ENCODE measurements around the gene TSC22D4.
"Not testable (repeated sequence)": the region's sequence is repeated elsewhere in the genome, so short reads cannot be mapped to it uniquely, and the experiment has no call there.

TSC22D4 gene

DNA sequence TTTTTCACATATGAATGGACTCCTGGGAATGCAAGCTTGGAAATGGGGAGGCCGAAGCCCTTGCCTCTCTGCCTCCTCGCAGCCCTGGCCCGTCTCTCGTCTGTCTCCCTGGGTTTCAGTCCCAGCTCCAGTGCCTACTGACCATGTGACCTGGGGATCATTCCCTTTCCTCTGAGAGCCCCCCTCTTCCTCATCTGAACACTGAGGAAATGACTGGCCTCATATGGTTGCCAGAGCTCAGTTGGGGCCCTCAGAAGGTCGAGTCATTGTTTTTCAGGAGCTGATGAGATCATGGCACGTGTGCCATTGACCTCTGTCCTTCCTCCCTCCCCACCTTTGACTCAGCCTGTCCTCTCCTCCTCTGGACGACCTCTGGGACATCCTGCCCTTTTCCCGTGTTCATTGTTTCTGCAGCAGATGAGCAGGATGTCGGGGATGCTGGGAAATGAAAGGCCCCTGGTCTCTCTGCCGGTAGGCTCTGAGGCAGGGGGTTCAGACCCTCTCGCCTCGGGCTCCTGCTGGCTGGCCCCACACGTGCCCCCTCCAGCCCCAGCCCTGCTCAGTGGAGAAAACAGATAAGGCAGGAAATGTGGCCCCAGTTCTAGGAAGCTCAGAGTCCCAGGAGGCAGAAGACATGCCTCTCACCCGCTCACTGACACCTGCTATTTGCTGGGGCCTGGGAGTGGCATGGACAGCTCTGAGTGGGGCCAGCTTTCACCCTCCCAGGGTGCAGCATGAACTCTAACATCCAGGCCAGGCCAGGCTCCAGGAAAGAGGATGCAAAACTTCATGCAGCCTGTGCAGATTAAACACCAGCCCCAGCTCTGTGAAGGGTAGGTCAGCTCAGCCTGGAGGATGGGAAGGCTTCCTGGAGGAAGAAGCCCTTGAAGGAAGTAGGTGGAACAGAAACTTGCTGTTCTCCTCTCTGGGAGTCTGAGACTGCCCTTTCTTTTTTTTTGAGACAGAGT is 34.4 kb downstream of the TSC22D4 start:
- H3K27me3 Mint-ChIP-seq = no peaks in the 10 kb centered on the region
- H3K36me3 Mint-ChIP-seq = no peaks in the 10 kb centered on the region
- H3K27ac Mint-ChIP-seq = no peak overlapping the region
- H3K4me3 Mint-ChIP-seq = no peak overlapping the region
- no peaks in the 10 kb centered on the region for H3K9me3 Mint-ChIP-seq
- peaks cover 12% of the 10 kb centered on the region for H3K4me1 Mint-ChIP-seq

DNA sequence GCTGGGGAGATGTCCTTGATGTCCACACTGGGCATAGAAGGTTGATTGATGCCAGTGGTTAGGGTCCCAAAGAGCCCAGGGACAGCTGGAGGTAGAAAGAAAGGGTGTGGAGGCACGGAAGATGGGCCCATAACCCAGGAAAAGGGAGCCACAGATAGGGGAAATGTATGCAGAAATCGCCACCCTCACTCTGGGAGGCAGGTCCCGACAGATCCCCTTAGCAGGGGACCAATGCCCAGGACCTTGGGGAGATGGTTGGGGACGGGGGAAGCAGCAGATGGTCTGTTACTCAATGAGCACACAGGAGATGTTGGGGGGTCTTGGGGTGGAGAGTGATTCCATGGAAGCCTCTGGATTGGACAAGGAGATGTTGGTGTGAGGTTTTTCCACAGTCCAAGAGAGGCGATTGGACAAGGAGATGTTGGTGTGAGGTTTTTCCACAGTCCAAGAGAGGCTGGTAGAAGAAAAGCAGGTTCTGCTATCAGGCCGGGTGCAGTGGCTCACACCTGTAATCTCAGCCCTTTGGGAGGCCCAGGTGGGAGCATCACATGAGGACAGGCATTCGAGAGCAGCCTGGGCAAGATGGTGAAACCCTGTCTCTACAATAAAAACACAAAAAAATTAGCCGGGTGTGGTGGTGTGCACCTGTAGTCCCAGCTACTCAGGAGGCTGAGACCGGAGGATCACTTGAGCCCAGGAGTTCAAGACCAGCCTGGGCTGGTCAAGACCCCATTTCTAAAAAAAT is 35.7 kb downstream of the TSC22D4 start:
- H3K4me3 Mint-ChIP-seq = no peak overlapping the region
- no peaks in the 10 kb centered on the region for H3K27me3 Mint-ChIP-seq
- peaks cover 12% of the 10 kb centered on the region for H3K4me1 Mint-ChIP-seq
- H3K36me3 Mint-ChIP-seq = no peaks in the 10 kb centered on the region
- no peaks in the 10 kb centered on the region for H3K9me3 Mint-ChIP-seq
- H3K27ac Mint-ChIP-seq = no peak overlapping the region

DNA sequence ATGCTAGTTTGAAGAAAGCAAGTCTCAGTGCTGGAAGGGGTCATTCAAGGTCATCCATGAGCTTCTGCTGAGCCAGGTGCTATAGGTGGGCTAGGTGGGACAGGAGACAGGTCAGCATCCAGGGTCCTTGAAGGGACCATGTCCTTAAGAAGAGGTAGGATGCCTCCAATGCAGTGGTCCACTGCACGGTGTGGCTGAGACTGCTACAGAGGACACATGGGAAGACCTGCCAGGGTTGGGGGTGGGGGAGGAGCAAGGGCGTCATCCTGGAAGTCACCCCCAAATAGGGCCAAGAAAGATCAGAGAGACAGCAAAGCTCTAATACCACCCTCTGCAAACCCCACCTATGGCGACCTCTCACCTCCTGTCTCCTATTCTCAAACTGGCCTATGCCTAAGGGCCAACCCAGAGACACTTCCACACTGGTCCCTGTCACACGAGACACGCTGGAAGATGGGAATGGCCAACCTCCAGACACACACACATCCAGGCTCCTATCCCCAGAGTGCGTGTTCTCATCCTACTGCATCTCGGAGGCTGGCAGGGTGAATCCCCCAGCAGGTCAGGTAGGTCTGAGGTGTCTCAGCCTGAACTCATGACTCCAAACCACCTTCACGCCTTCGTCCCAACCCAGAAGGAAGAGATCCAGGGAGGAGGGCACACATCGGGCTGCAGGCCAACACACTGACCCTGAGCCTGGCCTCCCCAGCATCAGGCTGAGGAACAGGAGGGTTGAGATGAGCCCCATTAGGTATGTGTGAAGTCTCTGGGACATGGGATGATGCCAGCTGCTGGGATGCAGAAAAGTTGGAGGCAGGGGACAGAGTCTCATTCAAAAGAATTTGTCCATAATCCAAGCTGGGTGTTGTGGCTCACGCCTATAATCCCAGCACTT is 37.1 kb downstream of the TSC22D4 start:
- peaks cover 12% of the 10 kb centered on the region for H3K4me1 Mint-ChIP-seq
- H3K27ac Mint-ChIP-seq = no peak overlapping the region
- no peaks in the 10 kb centered on the region for H3K9me3 Mint-ChIP-seq
- H3K36me3 Mint-ChIP-seq = no peaks in the 10 kb centered on the region
- no peak overlapping the region for H3K4me3 Mint-ChIP-seq
- no peaks in the 10 kb centered on the region for H3K27me3 Mint-ChIP-seq

GRCh38 chr7:100439244-100439643 is 39.8 kb downstream of the TSC22D4 start:
- not testable (repeated sequence) for H3K27ac Mint-ChIP-seq, H3K36me3 Mint-ChIP-seq, H3K27me3 Mint-ChIP-seq, H3K4me3 Mint-ChIP-seq, H3K9me3 Mint-ChIP-seq
- peaks cover 15% of the 10 kb centered on the region for H3K4me1 Mint-ChIP-seq

GRCh38 chr7:100438731-100439130 is 40.3 kb downstream of the TSC22D4 start:
- H3K27ac Mint-ChIP-seq, H3K4me3 Mint-ChIP-seq, H3K9me3 Mint-ChIP-seq, H3K36me3 Mint-ChIP-seq, H3K27me3 Mint-ChIP-seq: not testable (repeated sequence)
- peaks cover 15% of the 10 kb centered on the region for H3K4me1 Mint-ChIP-seq

DNA sequence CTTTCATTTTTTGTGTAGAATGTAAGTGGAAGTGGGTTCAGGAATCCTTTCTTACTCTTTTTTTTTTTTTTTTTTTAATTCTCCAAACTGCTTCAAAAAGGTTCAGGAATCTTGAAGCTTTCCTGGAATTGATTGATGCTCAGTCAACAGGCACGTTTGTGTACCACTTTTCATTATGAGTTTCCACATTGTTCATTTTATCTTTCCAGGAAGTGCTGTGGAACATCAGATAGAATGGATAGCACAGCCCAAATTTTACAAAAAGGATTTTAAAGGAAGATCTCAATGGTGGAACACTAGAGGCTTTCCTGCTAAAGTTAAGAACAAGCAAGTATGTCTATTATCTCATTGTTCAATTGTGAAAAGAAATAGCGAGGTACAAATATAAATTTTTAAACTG is 40.8 kb downstream of the TSC22D4 start:
- H3K36me3 Mint-ChIP-seq = peaks cover 12% of the 10 kb centered on the region
- no peaks in the 10 kb centered on the region for H3K27me3 Mint-ChIP-seq
- peak overlapping the region; percentile 24 for H3K4me3 Mint-ChIP-seq
- H3K27ac Mint-ChIP-seq = no peak overlapping the region
- H3K4me1 Mint-ChIP-seq = peaks cover 19% of the 10 kb centered on the region
- no peaks in the 10 kb centered on the region for H3K9me3 Mint-ChIP-seq

DNA sequence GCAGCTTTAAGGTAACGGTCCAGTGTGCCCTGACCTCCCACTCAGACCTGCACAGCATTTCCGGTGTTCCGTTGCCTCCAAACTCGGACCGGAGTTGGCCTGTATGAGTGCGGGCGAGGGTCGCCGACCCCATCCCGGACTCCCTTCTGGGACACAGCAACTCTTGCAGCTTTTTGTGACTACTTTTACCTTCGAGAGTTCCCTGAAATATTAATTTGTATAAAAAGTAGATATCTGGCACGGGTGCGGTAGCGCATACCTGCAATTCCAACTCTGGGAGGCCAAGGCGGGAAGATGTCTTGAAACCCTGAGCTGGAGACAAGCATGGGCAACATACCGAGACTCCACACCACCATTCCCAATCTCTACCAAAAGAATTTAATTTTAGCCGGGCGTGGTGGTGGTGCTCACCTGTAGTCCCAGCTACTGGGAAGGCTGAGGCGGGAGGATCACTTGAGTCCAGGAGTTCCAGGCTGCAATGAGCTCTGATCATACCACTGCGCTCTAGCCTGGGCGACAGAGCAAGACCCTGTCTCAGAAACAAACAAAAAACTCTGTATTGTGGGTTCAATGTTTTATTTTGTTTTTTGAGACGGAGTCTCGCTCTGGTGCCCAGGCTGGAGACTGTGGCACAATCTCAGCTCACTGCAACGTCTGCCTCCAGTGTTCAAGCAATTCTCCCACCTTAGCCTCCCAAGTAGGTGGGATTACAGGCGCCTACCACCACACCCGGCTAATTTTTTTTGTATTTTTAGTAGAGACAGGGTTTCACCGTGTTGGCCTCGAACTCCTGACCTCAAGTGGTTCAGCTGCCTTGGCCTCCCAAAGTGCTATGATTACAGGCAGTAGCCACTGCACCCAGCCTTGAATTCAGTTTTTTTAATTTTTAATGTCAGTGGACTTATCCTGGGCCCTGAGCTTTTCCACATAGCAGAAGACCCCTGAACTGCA is 41.6 kb downstream of the TSC22D4 start:
- H3K27ac Mint-ChIP-seq = no peak overlapping the region
- H3K9me3 Mint-ChIP-seq = no peaks in the 10 kb centered on the region
- peaks cover 12% of the 10 kb centered on the region for H3K36me3 Mint-ChIP-seq
- H3K27me3 Mint-ChIP-seq = no peaks in the 10 kb centered on the region
- peak overlapping the region; percentile 19 for H3K4me3 Mint-ChIP-seq
- H3K4me1 Mint-ChIP-seq = peaks cover 26% of the 10 kb centered on the region

GRCh38 chr7:100435401-100436304 is 43.4 kb downstream of the TSC22D4 start:
- Mint-ChIP-seq H3K36me3 (peaks cover 12% of the 10 kb centered on the region), H3K27me3 (no peaks in the 10 kb centered on the region), H3K27ac (peak overlapping the region; percentile 95), H3K9me3 (no peaks in the 10 kb centered on the region), H3K4me3 (peak overlapping the region; percentile 96), H3K4me1 (peaks cover 39% of the 10 kb centered on the region)

- peak overlapping the region; percentile 95 for H3K27ac Mint-ChIP-seq
- peaks cover 14% of the 10 kb centered on the region for H3K36me3 Mint-ChIP-seq
- no peaks in the 10 kb centered on the region for H3K9me3 Mint-ChIP-seq
- peaks cover 39% of the 10 kb centered on the region for H3K4me1 Mint-ChIP-seq
- no peaks in the 10 kb centered on the region for H3K27me3 Mint-ChIP-seq
- peak overlapping the region; percentile 92 for H3K4me3 Mint-ChIP-seq
Measured at GRCh38 chr7:100434297-100435144, 44.5 kb downstream of the TSC22D4 start.

DNA sequence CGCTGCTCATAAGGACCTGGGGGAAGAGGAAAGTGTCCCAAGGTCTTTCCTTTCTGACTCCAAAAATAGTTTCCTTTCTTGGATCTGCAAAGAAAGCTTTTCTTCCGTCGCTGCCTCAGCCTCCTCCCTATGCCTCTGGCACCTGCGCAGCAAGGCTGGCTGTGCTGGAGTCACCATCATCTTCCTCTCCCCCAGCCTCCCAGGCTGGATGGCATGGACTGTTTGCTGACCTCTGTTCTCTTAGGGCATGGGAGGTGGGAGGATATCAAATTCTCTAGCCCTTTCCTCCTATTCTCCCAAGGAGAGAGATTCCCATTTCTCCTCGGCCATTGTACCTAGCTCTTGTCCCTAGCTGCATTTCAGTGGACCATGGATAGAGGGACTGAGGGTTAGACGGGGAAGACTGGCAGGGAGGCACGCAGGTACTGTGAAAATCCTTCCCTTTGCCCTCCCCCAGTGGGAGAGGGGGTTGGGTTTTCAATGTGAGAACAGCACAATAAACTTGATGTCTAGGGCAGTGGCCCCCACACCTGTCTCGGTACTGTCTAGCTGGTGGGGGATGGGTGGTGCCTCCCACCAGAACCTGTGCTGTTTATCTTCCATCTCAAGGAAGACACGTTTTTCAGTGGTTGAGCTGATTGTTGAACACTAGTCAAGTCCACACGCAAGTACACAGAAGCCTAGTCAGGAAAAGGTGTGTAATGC is 45.3 kb downstream of the TSC22D4 start:
- H3K9me3 Mint-ChIP-seq = no peaks in the 10 kb centered on the region
- peaks cover 15% of the 10 kb centered on the region for H3K36me3 Mint-ChIP-seq
- H3K4me1 Mint-ChIP-seq = peaks cover 39% of the 10 kb centered on the region
- H3K4me3 Mint-ChIP-seq = peak overlapping the region; percentile 92
- H3K27me3 Mint-ChIP-seq = no peaks in the 10 kb centered on the region
- peak overlapping the region; percentile 83 for H3K27ac Mint-ChIP-seq

GRCh38 chr7:100433276-100433591 is 45.8 kb downstream of the TSC22D4 start:
- peaks cover 39% of the 10 kb centered on the region for H3K4me1 Mint-ChIP-seq
- H3K27ac Mint-ChIP-seq = peak overlapping the region; percentile 83
- H3K36me3 Mint-ChIP-seq = peaks cover 15% of the 10 kb centered on the region
- no peaks in the 10 kb centered on the region for H3K27me3 Mint-ChIP-seq
- no peaks in the 10 kb centered on the region for H3K9me3 Mint-ChIP-seq
- H3K4me3 Mint-ChIP-seq = peak overlapping the region; percentile 89

- no peaks in the 10 kb centered on the region for H3K9me3 Mint-ChIP-seq
- H3K4me3 Mint-ChIP-seq = peak overlapping the region; percentile 89
- H3K4me1 Mint-ChIP-seq = peaks cover 44% of the 10 kb centered on the region
- H3K27ac Mint-ChIP-seq = peak overlapping the region; percentile 83
- H3K27me3 Mint-ChIP-seq = no peaks in the 10 kb centered on the region
- H3K36me3 Mint-ChIP-seq = peaks cover 15% of the 10 kb centered on the region
Measured at GRCh38 chr7:100432621-100433275, 46.3 kb downstream of the TSC22D4 start.

All from activated naive CD4-positive, alpha-beta T cell treated with anti-CD3 and anti-CD28 coated beads, Interleukin-2, amount 50 U/mL, for 24 hours (primary cell).